ENCODE data around the gene NMU. TPM values are rescaled to one million over a fixed set of nuclear protein-coding genes. Genes with fewer than 3 reads are reported as not detected.

The NMU gene
- total RNA-seq, 1 experiment from 2014 or later = not detected

GRCh38 chr4:55668449-55668848 lies 32.4 kb upstream of the NMU start:
- no TSS peak for BruUV-seq (replicated peaks)
- Histone ChIP-seq H3K4me3 (ENCODE audit: low read depth, low read length) (no peak overlapping the region), H3K27me3 (replicated peaks; ENCODE audit: control insufficient read depth, insufficient read depth, low read length) (no peaks in the 10 kb centered on the region), H3K4me1 (no peaks in the 10 kb centered on the region), H3K36me3 (ENCODE audit: control insufficient read depth, insufficient read depth, low read length) (no peaks in the 10 kb centered on the region), H3K9me3 (no peaks in the 10 kb centered on the region)
- H3K4me1 Mint-ChIP-seq (ENCODE audit: low read depth, unreplicated experiment) = no peaks in the 10 kb centered on the region
- H3K36me3 Mint-ChIP-seq (ENCODE audit: insufficient read depth, unreplicated experiment) = no peaks in the 10 kb centered on the region
- no peak overlapping the region for H3K4me3 Mint-ChIP-seq (ENCODE audit: unreplicated experiment)
- intact Hi-C loops (cut with micrococcal nuclease; ENCODE audit: unreplicated experiment) = no loop called here
- ChIA-PET POLR2A (no interaction called here), CTCF (no interaction called here)
- no peak overlapping the region for H3K27ac Mint-ChIP-seq (ENCODE audit: unreplicated experiment)
- H3K9me3 Mint-ChIP-seq (ENCODE audit: unreplicated experiment) = no peaks in the 10 kb centered on the region
- no peak for TF ChIP-seq CTCF (IDR thresholded peaks at IDR 0.05; ENCODE audit: insufficient read depth in 1 of 2, low read depth in 1 of 2, low read length in 1 of 2, severe bottlenecking in 1 of 2, unreplicated experiment in 1 of 2)
- DNase-seq = no peak
- peaks cover 6% of the 10 kb centered on the region for H3K27me3 Mint-ChIP-seq (ENCODE audit: insufficient read depth, unreplicated experiment)

DNA sequence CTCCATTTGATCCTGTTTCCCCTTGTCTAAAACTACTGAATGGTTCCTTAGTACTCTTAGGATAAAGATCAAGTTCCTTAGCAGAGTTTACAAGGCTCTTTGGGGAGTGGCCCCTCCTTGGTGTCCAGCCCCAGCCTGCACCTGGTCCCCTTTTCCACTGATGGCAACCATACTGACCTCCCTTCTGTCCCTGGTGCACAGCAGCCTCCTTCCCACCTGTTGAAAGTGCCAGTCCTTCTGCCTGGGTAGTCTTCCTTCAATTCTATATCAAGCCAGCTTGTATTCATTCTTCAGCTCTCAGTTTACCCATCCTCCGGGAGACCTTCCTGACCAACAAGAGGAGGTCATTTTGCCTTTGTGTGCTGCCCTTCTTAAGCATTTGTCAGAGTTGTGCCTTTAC lies 30.4 kb upstream of the NMU start:
- H3K4me3 ChIP-seq (ENCODE audit: low read depth, low read length) = no peak overlapping the region
- no peak overlapping the region for H3K4me3 Mint-ChIP-seq (ENCODE audit: unreplicated experiment)
- ChIA-PET POLR2A (no interaction called here), CTCF (no interaction called here)
- no peaks in the 10 kb centered on the region for H3K36me3 ChIP-seq (ENCODE audit: control insufficient read depth, insufficient read depth, low read length)
- TF ChIP-seq CTCF (IDR thresholded peaks at IDR 0.05; ENCODE audit: insufficient read depth in 1 of 2, low read depth in 1 of 2, low read length in 1 of 2, severe bottlenecking in 1 of 2, unreplicated experiment in 1 of 2) = no peak
- H3K27me3 ChIP-seq (replicated peaks; ENCODE audit: control insufficient read depth, insufficient read depth, low read length) = no peaks in the 10 kb centered on the region
- H3K4me1 Mint-ChIP-seq (ENCODE audit: low read depth, unreplicated experiment) = no peaks in the 10 kb centered on the region
- intact Hi-C loops (cut with micrococcal nuclease; ENCODE audit: unreplicated experiment) = no loop called here
- H3K27ac Mint-ChIP-seq (ENCODE audit: unreplicated experiment) = no peak overlapping the region
- no TSS peak for BruUV-seq (replicated peaks)
- no peaks in the 10 kb centered on the region for H3K4me1 ChIP-seq
- H3K27me3 Mint-ChIP-seq (ENCODE audit: insufficient read depth, unreplicated experiment) = peaks cover 13% of the 10 kb centered on the region
- H3K9me3 Mint-ChIP-seq (ENCODE audit: unreplicated experiment) = no peaks in the 10 kb centered on the region
- H3K36me3 Mint-ChIP-seq (ENCODE audit: insufficient read depth, unreplicated experiment) = no peaks in the 10 kb centered on the region
- no peak for DNase-seq
- no peaks in the 10 kb centered on the region for H3K9me3 ChIP-seq

GRCh38 chr4:55663145-55663544 lies 27.0 kb upstream of the NMU start:
- Histone ChIP-seq H3K4me1 (no peaks in the 10 kb centered on the region), H3K9me3 (no peaks in the 10 kb centered on the region), H3K36me3 (ENCODE audit: control insufficient read depth, insufficient read depth, low read length) (no peaks in the 10 kb centered on the region), H3K4me3 (ENCODE audit: low read depth, low read length) (no peak overlapping the region), H3K27me3 (replicated peaks; ENCODE audit: control insufficient read depth, insufficient read depth, low read length) (no peaks in the 10 kb centered on the region)
- ChIA-PET POLR2A (no interaction called here), CTCF (no interaction called here)
- H3K27ac Mint-ChIP-seq (ENCODE audit: unreplicated experiment) = no peak overlapping the region
- no peaks in the 10 kb centered on the region for H3K9me3 Mint-ChIP-seq (ENCODE audit: unreplicated experiment)
- no peak overlapping the region for H3K4me3 Mint-ChIP-seq (ENCODE audit: unreplicated experiment)
- H3K4me1 Mint-ChIP-seq (ENCODE audit: low read depth, unreplicated experiment) = no peaks in the 10 kb centered on the region
- TF ChIP-seq CTCF (IDR thresholded peaks at IDR 0.05; ENCODE audit: insufficient read depth in 1 of 2, low read depth in 1 of 2, low read length in 1 of 2, severe bottlenecking in 1 of 2, unreplicated experiment in 1 of 2) = no peak
- H3K27me3 Mint-ChIP-seq (ENCODE audit: insufficient read depth, unreplicated experiment) = peaks cover 14% of the 10 kb centered on the region
- intact Hi-C loops (cut with micrococcal nuclease; ENCODE audit: unreplicated experiment) = no loop called here
- no peak for DNase-seq
- no TSS peak for BruUV-seq (replicated peaks)
- no peaks in the 10 kb centered on the region for H3K36me3 Mint-ChIP-seq (ENCODE audit: insufficient read depth, unreplicated experiment)
